HepG2 (cell line): Measurements from ENCODE around the gene IGFBP6. TPM values are rescaled to one million over a fixed set of nuclear protein-coding genes. Genes with fewer than 3 reads are reported as not detected.

Experiments used
- AGO2 ChIP-seq: fragments of 200-400 bp; formaldehyde crosslinking; optimal IDR thresholded peaks from 2 replicates; pipeline ENCODE3; 2017; ENCODE audit warnings: mild to moderate bottlenecking, low read depth, low read length, moderate library complexity
- ATF7 ChIP-seq, 2 experiments: fragments of 450-650 bp in 1 of 2; sonication (generic) in 1 of 2; formaldehyde crosslinking in 1 of 2; IDR thresholded peaks; 2 replicates each; pipeline versions ENCODE4 v1.4.0 to v1.6.1; 2016 to 2020; ENCODE audit warnings: antibody characterized with exemption in 1 of 2, mild to moderate bottlenecking in 1 of 2, missing genetic modification reagents in 1 of 2
- CBX5 ChIP-seq: sonication (generic); formaldehyde crosslinking; IDR thresholded peaks from 2 replicates; pipeline ENCODE4 v1.4.0; 2020; ENCODE audit warnings: missing genetic modification reagents, borderline replicate concordance
- GATAD1 ChIP-seq: IDR thresholded peaks from 2 replicates; pipeline ENCODE4 v1.6.1; 2016; ENCODE audit warnings: missing genetic modification reagents, missing compliant biosample characterization
- HMG20A ChIP-seq: IDR thresholded peaks from 2 replicates; pipeline ENCODE4 v1.6.1; 2016; ENCODE audit warnings: borderline replicate concordance
- HNRNPK ChIP-seq: fragments of 200-400 bp; formaldehyde crosslinking; IDR thresholded peaks from 2 replicates; pipeline ENCODE4 v1.6.1; 2018; ENCODE audit warnings: low read length, low read depth, moderate library complexity, mild to moderate bottlenecking; ENCODE audit not compliant: poor library complexity, severe bottlenecking
- HOXA3 ChIP-seq: sonication (generic); formaldehyde crosslinking; IDR thresholded peaks from 2 replicates; pipeline ENCODE4 v1.5.0; 2020; ENCODE audit warnings: missing genetic modification reagents
- MYC ChIP-seq: sonication (generic); formaldehyde crosslinking; IDR thresholded peaks from 2 replicates; pipeline ENCODE4 v1.9.0; 2021; ENCODE audit warnings: missing genetic modification reagents, borderline replicate concordance
- PATZ1 ChIP-seq: sonication (generic); formaldehyde crosslinking; IDR thresholded peaks from 2 replicates; pipeline ENCODE4 v1.4.0; 2020; ENCODE audit warnings: missing genetic modification reagents
- PHF8 ChIP-seq: sonication (generic); formaldehyde crosslinking; IDR thresholded peaks from 2 replicates; pipeline ENCODE4 v1.5.0; 2020; ENCODE audit warnings: missing genetic modification reagents
- THAP9 ChIP-seq: sonication (generic); formaldehyde crosslinking; IDR thresholded peaks from 2 replicates; pipeline ENCODE4; 2020; ENCODE audit warnings: missing genetic modification reagents, mild to moderate bottlenecking, borderline replicate concordance
- XRCC5 ChIP-seq: fragments of 200-400 bp; formaldehyde crosslinking; optimal IDR thresholded peaks from 2 replicates; pipeline ENCODE3; 2017; ENCODE audit warnings: mild to moderate bottlenecking, low read length
- ZBTB25 ChIP-seq: IDR thresholded peaks from 2 replicates; pipeline ENCODE4 v1.6.1; 2018; ENCODE audit warnings: missing genetic modification reagents
- ZFP1 ChIP-seq: IDR thresholded peaks from 2 replicates; pipeline ENCODE4 v1.6.1; 2016
- ZFYVE20 ChIP-seq: sonication (generic); formaldehyde crosslinking; IDR thresholded peaks from 2 replicates; pipeline ENCODE4 v1.8.0; 2023; ENCODE audit warnings: low read depth, mild to moderate bottlenecking, moderate library complexity, missing genetic modification reagents, borderline replicate concordance
- ZNF367 ChIP-seq: sonication (generic); formaldehyde crosslinking; IDR thresholded peaks from 2 replicates; pipeline ENCODE4 v1.4.0; 2020; ENCODE audit warnings: missing genetic modification reagents, borderline replicate concordance
- ZNF776 ChIP-seq: sonication (generic); formaldehyde crosslinking; IDR thresholded peaks from 2 replicates; pipeline ENCODE4 v1.4.0; 2020; ENCODE audit warnings: mild to moderate bottlenecking, missing genetic modification reagents
- ZSCAN9 ChIP-seq: IDR thresholded peaks from 2 replicates; pipeline ENCODE4 v1.6.1; 2016; ENCODE audit warnings: borderline replicate concordance
- polyA plus RNA-seq, 8 experiments: library from polyadenylated mRNA; depleted of rRNA in 3 of 8; stranded (reverse) in 7 of 8; unstranded in 1 of 8; fragments of >200 nt; fragmentation: Illumina TruSeq in 4 of 8; extraction: Trizol in 4 of 8; gene quantifications; 2 replicates each; pipeline versions ENCODE4 v1.2.1 to v1.2.3, GENCODE V29; 2011 to 2016; ENCODE audit warnings: low read depth in 4 of 8, missing spikeins in 1 of 8, mixed read lengths in 1 of 8; ENCODE audit not compliant: insufficient read depth in 1 of 8
- total RNA-seq, 5 experiments: library from RNA; depleted of rRNA; stranded (reverse); fragments of >200 nt; fragmentation: Illumina TruSeq; extraction: Trizol; gene quantifications; 2 replicates each; pipeline ENCODE4 v1.2.3, GENCODE V29; 2016; ENCODE audit warnings: low read depth in 1 of 5

IGFBP6 gene
- total and polyA plus RNA-seq, 2 of the 13 experiments (the other 11 are each of a cell fraction or from before 2014, with no cell fraction given), result 3.9 to 25.2 TPM

- TF ChIP-seq ZSCAN9 (CRISPR knock-in tag) (peak; percentile 60; the same call in 1 of the 2 replicates), PATZ1 (CRISPR knock-in tag) (peak; percentile 71), ZNF367 (peak; percentile 64; the same call in 1 of the 2 replicates), AGO2 (no peak), HOXA3 (peak; percentile 68), ZNF776 (0 out of 2 replicates have a peak, but pooled peaks have one; percentile 26), XRCC5 (peak; percentile 22), ZBTB25 (CRISPR knock-in tag) (peak; percentile 95), GATAD1 (peak; percentile 66), ZFYVE20 (CRISPR knock-in tag) (peak; percentile 43; the same call in 1 of the 2 replicates), MYC (CRISPR knock-in tag) (no peak; the same call in 1 of the 2 replicates), THAP9 (CRISPR knock-in tag) (peak; percentile 59; the same call in 1 of the 2 replicates), PHF8 (CRISPR knock-in tag) (peak; percentile 91), ZFP1 (CRISPR knock-in tag) (peak; percentile 69; the same call in 1 of the 2 replicates), CBX5 (CRISPR knock-in tag) (no peak), HMG20A (CRISPR knock-in tag) (peak; percentile 9; the same call in 1 of the 2 replicates), ATF7 (IDR thresholded peaks at IDR 0.05) (no peak), ATF7 (CRISPR knock-in tag; IDR thresholded peaks at IDR 0.05) (no peak), HNRNPK (peak; percentile 21)
These were observed 18.0 kb upstream of the IGFBP6 start, which contains the start of gene SPRYD3 (continued) for GRCh38 chr12:53079226-53080117.
